Measurements from ENCODE around the gene SZRD1.

GRCh38 chr1:16420424-16421118 is 53.5 kb downstream of the SZRD1 start:
- TF ChIP-seq POLR2AphosphoS5 (IDR thresholded peaks at IDR 0.05; ENCODE audit: low read depth, low read length) = no peak
- no peak for TF ChIP-seq POLR2A (IDR thresholded peaks at IDR 0.05; ENCODE audit: low read depth, low read length)
- no peak for TF ChIP-seq TAF1 (IDR thresholded peaks at IDR 0.05; ENCODE audit: low read depth, low read length)
- no peak for TF ChIP-seq SPI1 (IDR thresholded peaks at IDR 0.05; ENCODE audit: low read depth, low read length)
- TF ChIP-seq PAX5 (IDR thresholded peaks at IDR 0.05; ENCODE audit: insufficient read depth, low read length, severe bottlenecking) = no peak
- TF ChIP-seq POU2F2 (IDR thresholded peaks at IDR 0.05; ENCODE audit: low read depth, low read length) = no peak

Data from GM12891 (cell line).